Measurements from ENCODE around the gene NFAT5.
"Not testable (repeated sequence)": the region's sequence is repeated elsewhere in the genome, so short reads cannot be mapped to it uniquely, and the experiment has no call there.

The NFAT5 gene

GRCh38 chr16:69595127-69596036 lies 29.6 kb downstream of the NFAT5 start:
- DNase-seq: no peak

DNA sequence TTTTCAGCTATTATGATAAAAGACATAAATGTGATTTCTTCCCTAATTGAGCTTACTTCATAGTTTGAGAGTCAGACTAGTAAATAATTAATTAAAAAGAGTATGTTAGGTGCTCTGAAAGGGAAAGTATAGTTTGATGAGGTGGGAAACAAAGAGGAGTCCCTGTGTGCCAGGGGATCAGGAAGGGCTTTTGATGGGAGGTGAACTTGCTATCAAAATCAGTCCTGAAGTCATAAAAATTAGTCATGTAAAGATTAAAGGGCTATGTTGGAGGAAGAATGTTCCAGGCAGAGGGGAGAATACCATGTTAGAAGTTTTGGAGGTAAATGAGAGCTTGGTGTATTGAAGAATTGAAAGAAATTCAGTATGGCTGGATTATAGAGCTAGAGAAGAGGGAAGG lies 31.0 kb downstream of the NFAT5 start:
- no peak for DNase-seq

DNA sequence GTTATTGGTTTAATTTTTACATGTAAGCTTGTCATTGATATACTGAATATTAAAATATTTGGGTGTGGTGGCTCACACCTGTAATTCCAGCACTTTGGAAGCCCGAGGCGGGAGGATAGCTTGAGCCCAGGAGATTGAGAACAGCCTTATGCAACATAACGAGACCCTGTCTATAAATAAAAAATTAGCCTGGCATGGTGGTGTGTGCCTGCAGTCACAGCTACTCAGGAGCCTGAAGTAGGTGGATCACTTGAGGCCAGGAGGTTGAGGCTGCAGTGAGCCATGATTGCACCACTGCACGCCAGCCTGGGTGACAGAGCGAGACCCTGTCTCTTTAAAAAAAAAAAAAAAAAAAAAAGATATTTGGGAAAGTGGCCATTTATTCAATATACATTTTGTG lies 32.3 kb downstream of the NFAT5 start:
- DNase-seq: no peak

DNA sequence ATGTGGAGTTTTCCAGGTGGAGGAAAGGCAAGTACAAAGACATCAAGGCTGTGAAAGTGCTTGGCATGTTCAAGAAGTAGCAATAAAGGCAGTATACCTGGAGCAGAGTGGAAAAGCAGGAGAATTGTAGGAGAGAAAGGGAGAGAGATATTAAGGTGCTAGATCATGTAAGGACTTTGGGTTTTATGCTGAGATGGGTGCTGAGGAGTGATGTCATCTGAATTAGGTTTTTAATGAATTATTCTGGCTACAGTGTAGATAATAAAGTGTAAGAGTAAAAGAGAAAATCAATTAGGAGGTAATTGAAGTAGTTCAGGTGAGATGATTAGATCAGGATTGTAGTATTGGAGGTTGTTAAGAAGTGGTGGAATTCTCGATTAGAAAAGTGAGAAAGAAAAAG lies 34.0 kb downstream of the NFAT5 start:
- no peak for DNase-seq

GRCh38 chr16:69600202-69600601 lies 34.4 kb downstream of the NFAT5 start:
- DNase-seq: no peak

GRCh38 chr16:69601250-69601649 lies 35.5 kb downstream of the NFAT5 start:
- no peak for DNase-seq

DNA sequence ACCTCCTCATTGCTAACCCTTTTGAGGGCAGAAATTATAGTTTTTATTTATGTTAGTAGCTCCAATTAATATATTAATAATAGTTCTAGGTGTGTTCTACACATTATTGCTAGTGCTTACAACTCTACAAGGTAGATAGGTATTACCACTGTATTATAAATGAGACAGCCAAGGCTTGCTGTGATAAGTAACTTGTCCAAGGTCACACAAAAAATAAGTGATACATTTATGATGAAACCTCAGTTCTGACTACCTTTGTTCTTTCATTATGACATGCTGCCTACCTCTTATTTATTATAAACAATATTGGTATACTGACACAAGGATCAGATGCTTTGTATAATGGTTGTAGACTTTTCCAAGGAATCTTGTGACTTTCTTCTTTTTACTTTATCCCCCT lies 41.2 kb downstream of the NFAT5 start:
- no peak for DNase-seq

DNA sequence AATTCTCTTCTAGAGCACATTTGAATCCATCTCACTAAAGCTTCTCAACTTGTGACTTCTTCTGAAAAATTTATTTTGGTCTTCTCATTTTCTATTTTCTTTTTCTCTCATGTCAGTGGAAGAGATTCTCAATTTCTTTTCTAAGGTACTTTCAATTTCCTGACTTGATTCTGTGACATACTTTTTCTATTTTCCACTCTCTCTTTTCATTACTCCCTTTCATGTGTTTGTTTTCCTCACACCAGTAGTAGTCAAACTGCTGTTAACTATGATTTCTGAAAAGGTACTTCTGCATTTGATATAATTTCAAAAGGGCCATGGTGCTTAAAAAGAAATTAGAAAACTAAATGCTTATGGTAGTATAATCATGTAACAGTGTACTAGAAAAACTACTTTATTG lies 41.9 kb downstream of the NFAT5 start:
- DNase-seq: no peak

DNA sequence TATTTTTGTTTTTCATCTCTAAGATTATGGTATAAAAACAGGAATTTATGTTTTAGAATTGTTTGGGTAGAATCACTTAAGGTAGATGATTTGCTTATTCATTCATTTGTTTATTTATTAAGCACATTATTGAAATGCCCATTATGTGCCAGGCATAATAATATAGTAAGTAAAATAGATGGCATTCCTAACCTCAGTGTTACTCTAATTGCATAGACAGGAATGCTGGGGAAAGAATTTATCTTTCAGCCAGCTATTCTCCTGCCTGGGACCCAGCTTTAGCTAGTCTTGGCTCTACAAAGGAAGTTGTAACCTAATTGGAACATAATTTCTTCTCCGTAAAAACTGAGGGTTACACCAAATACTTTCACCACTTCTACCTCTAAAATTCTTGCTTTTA lies 44.6 kb downstream of the NFAT5 start:
- no peak for DNase-seq

- no peak for DNase-seq
These were observed 45.4 kb downstream of the NFAT5 start for GRCh38 chr16:69611103-69611640.

- DNase-seq: no peak
These were observed 47.8 kb downstream of the NFAT5 start for GRCh38 chr16:69613378-69614154.

GRCh38 chr16:69615528-69615927 lies 49.8 kb downstream of the NFAT5 start:
- no peak for DNase-seq

DNA sequence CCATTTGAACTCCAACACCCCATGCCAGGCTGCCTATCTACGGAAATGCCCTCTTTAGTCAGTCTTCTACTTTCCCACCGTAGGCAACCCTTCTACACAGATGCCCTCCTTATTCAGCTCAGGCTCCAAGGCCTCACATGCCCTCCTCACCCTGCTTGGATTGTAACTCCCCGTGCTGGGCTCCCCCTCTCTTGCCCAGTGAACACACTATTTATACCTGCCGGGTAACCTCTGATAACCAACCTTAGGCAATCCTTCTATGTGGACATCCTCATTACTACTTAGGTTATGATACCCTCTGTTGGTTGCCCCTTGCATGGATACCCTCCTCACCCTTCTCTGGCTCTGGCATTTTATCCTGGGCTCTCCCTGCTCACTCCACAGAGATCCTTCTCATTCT lies 50.3 kb downstream of the NFAT5 start:
- DNase-seq: no peak

DNA sequence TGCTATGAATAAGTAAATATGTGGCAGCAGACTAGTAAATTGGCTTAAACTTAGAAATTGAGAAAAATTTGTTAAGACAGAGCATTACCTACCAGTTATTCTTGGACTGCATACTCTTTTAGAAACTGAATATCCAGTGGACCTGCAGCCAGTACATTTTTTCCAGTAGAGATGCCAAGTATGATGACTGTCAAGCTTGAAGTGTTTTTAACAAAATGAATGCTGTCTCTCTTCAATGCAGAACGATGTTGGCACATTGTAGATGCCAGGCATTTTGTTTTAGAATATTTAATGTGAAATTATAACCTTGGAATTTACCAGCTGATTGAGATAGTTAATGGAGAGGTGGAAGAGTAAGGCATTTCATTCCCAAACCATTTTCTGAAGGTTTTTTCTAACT lies 52.5 kb downstream of the NFAT5 start:
- DNase-seq: no peak

- no peak for DNase-seq
These were observed 53.0 kb downstream of the NFAT5 start for GRCh38 chr16:69618721-69619120.

GRCh38 chr16:69619514-69619913 lies 53.7 kb downstream of the NFAT5 start:
- DNase-seq: no peak

DNA sequence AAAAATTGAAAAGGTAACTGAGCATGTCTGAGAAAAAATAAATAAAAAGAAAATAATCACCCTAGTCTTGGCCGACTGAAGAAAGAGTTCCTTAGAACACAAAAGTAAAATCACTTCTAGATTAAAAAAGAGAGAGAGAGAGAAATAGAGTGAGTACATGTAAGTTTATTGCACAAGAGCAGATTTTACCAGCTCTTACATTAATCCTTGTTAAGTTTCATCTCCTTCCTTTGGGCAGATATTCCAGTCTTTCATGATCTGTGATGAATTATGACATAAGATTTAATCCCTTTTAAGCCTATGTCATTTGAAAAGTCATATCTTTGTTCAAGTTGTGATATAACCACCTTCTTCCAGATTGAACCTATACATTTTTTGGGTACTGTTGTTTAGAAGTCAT lies 54.8 kb downstream of the NFAT5 start:
- no peak for DNase-seq

DNA sequence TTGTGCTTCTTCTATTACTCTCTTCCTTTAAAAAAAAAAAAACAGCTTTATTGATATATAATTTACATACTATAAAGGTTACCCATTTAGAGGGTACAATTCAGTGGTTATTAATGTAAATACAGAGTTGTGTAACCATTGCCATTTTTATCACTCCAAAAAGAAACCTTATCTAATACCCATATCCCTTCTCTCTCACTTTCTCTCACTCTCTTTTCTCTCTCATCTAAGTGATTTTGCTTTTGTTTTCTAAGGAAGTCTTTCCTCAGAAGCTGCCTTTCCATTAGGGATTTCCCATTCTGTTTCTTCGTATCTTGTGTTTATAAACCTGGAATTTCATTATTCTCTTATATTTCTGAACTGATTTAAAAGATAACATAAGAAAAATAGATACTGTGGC lies 55.5 kb downstream of the NFAT5 start:
- no peak for DNase-seq

DNA sequence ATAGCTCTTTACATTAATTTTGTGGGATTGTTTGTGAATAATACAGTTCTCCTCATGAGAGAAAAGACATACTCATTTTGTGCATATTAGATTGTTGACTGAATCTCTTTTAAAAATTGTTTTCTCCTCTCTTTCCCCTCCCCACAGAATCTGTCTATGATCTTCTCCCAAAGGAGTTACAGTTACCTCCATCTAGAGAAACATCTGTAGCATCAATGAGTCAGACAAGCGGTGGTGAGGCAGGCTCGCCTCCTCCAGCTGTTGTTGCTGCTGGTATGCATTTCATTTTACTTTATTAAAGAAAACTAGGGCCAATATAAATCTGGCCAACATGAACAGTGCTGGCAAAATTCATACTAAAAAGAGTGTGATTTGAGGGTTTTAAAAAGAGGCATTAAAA lies 60.5 kb downstream of the NFAT5 start:
- DNase-seq: no peak

DNA sequence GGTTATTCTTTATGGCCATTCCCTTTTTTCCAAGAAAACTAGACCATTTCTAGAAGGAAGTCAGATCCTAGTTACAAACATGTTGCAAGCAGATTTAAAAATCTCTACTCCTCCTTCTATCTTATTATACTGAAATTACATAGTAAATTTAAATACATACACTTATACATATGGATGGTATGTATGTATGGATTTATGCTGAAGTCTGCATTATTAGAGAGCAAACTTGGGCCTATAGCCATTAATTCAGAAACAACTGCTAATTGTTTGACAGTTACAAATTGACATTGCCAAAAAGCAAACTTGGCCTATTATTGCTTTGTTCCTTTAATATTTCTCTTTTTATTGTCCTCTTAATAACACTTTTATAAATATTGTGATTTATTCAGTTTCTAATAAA lies 67.1 kb downstream of the NFAT5 start:
- DNase-seq: no peak

DNA sequence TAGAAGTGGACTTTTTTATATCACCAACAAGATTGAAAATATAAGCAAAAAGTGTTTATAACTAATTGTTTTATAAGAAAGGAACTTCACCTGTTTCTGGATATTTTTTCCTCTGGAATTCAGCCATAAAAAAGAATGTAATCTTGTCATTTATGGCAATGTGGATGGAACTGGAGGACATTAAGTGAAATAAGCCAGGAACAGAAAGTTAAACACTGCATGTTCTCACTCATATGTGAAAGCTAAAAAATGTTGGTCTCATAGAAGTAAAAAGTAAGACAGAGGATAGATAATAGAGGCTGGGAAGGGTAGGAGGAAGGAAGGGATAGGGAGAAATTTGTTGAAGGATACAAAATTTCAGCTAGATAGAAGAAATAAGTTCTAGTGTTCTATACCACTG lies 67.6 kb downstream of the NFAT5 start:
- no peak for DNase-seq

DNA sequence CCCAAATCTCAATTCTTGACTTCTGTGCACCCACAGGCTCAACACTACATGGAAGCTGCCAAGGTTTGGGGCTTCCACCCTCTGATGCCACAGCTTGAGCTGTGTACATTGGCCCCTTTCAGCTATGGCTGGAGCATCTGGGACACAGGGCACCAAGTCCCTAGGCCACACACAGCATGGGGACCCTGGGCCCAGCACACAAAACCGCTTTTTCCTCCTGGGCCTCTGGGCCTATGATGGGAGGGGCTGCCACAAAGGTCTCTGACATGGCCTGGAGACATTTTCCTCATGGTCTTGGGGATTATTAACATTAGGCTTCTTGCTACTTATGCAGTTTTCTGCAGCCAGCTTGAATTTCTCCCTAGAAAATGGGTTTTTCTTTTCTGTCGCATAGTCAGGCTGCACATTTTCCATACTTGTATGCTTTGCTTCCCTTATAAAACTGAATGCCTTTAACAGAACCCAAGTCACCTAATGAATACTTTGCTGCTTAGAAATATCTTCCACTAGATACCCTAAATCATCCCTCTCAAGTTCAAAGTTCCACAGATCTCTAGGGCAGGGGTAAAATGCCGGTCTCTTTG lies 70.9 kb downstream of the NFAT5 start:
- not testable (repeated sequence) for DNase-seq

DNA sequence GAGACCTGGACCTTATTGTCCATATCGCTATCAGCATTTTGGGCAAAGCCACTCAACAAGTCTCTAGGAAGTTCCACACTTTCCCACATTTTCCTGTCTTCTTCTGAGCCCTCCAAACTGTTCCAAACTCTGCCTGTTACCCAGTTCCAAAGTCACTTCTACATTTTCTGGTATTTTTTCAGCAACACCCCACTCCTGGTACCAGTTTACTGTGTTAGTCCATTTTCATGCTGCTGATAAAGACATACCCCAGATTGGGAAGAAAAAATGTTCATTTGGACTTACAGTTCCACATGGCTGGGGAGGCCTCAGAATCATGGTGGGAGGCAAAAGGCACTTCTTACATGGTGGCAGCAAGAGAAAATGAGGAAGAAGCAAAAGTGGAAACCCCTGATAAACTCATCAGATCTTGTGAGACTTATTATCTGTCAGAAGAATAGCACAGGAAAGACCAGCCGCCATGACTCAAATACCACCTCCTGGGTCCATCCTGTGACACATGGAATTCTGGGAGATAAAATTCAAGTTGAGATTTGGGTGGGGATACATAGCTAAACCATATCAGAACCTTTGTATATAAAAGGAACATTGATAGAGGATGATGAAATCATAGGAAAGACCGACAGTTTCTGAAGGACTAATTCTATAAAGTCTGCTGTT lies 71.6 kb downstream of the NFAT5 start:
- DNase-seq: not testable (repeated sequence)
